Measurements from ENCODE around the gene ZNF260. TPM values are rescaled to one million over a fixed set of nuclear protein-coding genes. Genes with fewer than 3 reads are reported as not detected.

Gene ZNF260
- total and polyA plus RNA-seq, 2 of the 4 experiments (the other 2 are of a cell fraction): 4.0 to 11.3 TPM

DNA sequence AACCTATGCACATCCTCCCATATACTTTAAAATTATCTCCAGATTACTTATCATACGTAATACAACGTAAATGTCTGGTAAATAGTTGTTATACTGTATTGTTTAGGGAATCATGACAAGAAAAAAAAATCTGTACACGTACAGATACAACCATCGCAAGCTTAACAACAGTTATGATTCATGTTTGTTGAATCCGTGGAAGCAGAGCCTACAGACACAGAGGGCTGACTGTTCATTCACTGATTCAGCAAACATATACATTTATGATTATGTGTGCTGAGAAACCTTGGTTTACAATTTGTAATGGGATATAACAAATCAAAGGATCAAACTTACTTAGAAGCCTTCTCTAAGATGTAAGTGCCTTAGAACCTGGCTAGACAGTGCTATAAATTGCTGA, 1.5 kb downstream of the ZNF260 start:
- peaks cover 4% of the 10 kb centered on the region; the same call in 1 of the 2 replicates for H3K9me1 ChIP-seq (ENCODE audit: insufficient read depth, low read length)
- H3K56ac ChIP-seq (ENCODE audit: extremely low read depth, insufficient read depth, low read length): no peak overlapping the region
- H4K20me1 ChIP-seq (ENCODE audit: insufficient read depth, low read length): no peaks in the 10 kb centered on the region
- H4K91ac ChIP-seq (ENCODE audit: insufficient read depth, low read depth, low read length): no peak overlapping the region
- no peak overlapping the region for H3K27ac ChIP-seq (ENCODE audit: insufficient read depth, low read length)
- intact Hi-C loops (cut with micrococcal nuclease): no loop called here
- H2BK15ac ChIP-seq (ENCODE audit: low read depth, low read length): no peak overlapping the region
- H3K23ac ChIP-seq (ENCODE audit: low read depth, low read length): no peak overlapping the region
- no peak overlapping the region for H2BK5ac ChIP-seq (ENCODE audit: low read depth, low read length, poor library complexity, severe bottlenecking)
- in situ Hi-C loops (cut with MboI; ENCODE audit: low sequenced_read_pairs): no loop called here
- H3K36me3 ChIP-seq (ENCODE audit: control insufficient read depth, insufficient read depth, low read length): peaks cover 23% of the 10 kb centered on the region
- no peak for ATAC-seq (ENCODE audit: low read depth)
- no peak for DNase-seq
- no peak overlapping the region for H3K18ac ChIP-seq (ENCODE audit: low read depth, low read length)
- CTCF ChIA-PET: no interaction called here
- BruUV-seq (replicated peaks): no TSS peak
- H3K4me1 ChIP-seq (ENCODE audit: control insufficient read depth, insufficient read depth, low read length): 0 out of 2 replicates have a peak, but pooled peaks cover 1% of the 10 kb centered on the region
- no peak overlapping the region for H2BK120ac ChIP-seq (ENCODE audit: low read depth, low read length)
- no peak overlapping the region for H2AFZ ChIP-seq (replicated peaks; ENCODE audit: low read length, poor library complexity)
- no peak overlapping the region for H3K4ac ChIP-seq (ENCODE audit: low read depth, low read length)
- POLR2A ChIA-PET (ENCODE audit: unreplicated experiment): no interaction called here
- H2AK5ac ChIP-seq (ENCODE audit: low read depth, low read length): no peak overlapping the region
- dilution Hi-C loops (cut with HindIII; ENCODE audit: low sequenced_read_pairs, unreplicated experiment): no loop called here
- H3K4me2 ChIP-seq (ENCODE audit: low read depth, low read length): peak overlapping the region; percentile 49
- no peak overlapping the region for H3K9ac ChIP-seq (ENCODE audit: low read depth, low read length)
- no CpG with 5 or more reads among the region's 5 CpGs for WGBS, 2 experiments (ENCODE audit: extremely low coverage in 2 of 2, insufficient read length in 1 of 2)
- H3K4me3 ChIP-seq (ENCODE audit: insufficient read depth, low read depth, low read length): no peak overlapping the region
- peaks cover 28% of the 10 kb centered on the region for H3K9me3 ChIP-seq (ENCODE audit: control insufficient read depth, insufficient read depth, low read length)
- no peak overlapping the region for H3K14ac ChIP-seq (replicated peaks; ENCODE audit: low read depth, low read length)
- TF ChIP-seq MXI1 (IDR thresholded peaks at IDR 0.05; ENCODE audit: borderline replicate concordance, low read depth, low read length) (no peak), RCOR1 (IDR thresholded peaks at IDR 0.05; ENCODE audit: insufficient replicate concordance, low read length) (no peak), CEBPB (IDR thresholded peaks at IDR 0.05; ENCODE audit: low read depth, low read length) (no peak), POLR2A (IDR thresholded peaks at IDR 0.05; ENCODE audit: low read depth, low read length) (no peak), NFE2L2 (IDR thresholded peaks at IDR 0.05; ENCODE audit: low read depth, low read length) (no peak), FOS (IDR thresholded peaks at IDR 0.05; ENCODE audit: low read depth, low read length) (no peak), BHLHE40 (IDR thresholded peaks at IDR 0.05; ENCODE audit: low read depth, low read length) (no peak), RAD21 (IDR thresholded peaks at IDR 0.05; ENCODE audit: low read length) (no peak), CHD1 (IDR thresholded peaks at IDR 0.05; ENCODE audit: low read depth, low read length) (no peak), RFX5 (IDR thresholded peaks at IDR 0.05; ENCODE audit: low read depth, low read length) (no peak), SMC3 (IDR thresholded peaks at IDR 0.05; ENCODE audit: low read depth, low read length) (no peak), MAFK (IDR thresholded peaks at IDR 0.05; ENCODE audit: low read depth, low read length) (no peak), MAZ (IDR thresholded peaks at IDR 0.05; ENCODE audit: borderline replicate concordance, low read depth, low read length) (no peak)
- TF ChIP-seq, protein P1, sequence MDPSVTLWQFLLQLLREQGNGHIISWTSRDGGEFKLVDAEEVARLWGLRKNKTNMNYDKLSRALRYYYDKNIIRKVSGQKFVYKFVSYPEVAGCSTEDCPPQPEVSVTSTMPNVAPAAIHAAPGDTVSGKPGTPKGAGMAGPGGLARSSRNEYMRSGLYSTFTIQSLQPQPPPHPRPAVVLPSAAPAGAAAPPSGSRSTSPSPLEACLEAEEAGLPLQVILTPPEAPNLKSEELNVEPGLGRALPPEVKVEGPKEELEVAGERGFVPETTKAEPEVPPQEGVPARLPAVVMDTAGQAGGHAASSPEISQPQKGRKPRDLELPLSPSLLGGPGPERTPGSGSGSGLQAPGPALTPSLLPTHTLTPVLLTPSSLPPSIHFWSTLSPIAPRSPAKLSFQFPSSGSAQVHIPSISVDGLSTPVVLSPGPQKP (IDR thresholded peaks at IDR 0.05; ENCODE audit: borderline replicate concordance, low read depth, low read length): no peak
- TF ChIP-seq, protein P2, sequence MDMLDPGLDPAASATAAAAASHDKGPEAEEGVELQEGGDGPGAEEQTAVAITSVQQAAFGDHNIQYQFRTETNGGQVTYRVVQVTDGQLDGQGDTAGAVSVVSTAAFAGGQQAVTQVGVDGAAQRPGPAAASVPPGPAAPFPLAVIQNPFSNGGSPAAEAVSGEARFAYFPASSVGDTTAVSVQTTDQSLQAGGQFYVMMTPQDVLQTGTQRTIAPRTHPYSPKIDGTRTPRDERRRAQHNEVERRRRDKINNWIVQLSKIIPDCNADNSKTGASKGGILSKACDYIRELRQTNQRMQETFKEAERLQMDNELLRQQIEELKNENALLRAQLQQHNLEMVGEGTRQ (IDR thresholded peaks at IDR 0.05; ENCODE audit: low read depth, low read length): no peak
- TF ChIP-seq, protein P3, sequence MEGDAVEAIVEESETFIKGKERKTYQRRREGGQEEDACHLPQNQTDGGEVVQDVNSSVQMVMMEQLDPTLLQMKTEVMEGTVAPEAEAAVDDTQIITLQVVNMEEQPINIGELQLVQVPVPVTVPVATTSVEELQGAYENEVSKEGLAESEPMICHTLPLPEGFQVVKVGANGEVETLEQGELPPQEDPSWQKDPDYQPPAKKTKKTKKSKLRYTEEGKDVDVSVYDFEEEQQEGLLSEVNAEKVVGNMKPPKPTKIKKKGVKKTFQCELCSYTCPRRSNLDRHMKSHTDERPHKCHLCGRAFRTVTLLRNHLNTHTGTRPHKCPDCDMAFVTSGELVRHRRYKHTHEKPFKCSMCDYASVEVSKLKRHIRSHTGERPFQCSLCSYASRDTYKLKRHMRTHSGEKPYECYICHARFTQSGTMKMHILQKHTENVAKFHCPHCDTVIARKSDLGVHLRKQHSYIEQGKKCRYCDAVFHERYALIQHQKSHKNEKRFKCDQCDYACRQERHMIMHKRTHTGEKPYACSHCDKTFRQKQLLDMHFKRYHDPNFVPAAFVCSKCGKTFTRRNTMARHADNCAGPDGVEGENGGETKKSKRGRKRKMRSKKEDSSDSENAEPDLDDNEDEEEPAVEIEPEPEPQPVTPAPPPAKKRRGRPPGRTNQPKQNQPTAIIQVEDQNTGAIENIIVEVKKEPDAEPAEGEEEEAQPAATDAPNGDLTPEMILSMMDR (conservative IDR thresholded peaks at IDR 0.05; ENCODE audit: low read depth, low read length): no peak
- no peaks in the 10 kb centered on the region for H3K27me3 ChIP-seq (ENCODE audit: control insufficient read depth, insufficient read depth, low read length)
- peaks cover 25 to 29% of the 10 kb centered on the region in 2 experiments for H3K79me1 ChIP-seq (ENCODE audit: low read depth in 1 of 2, low read length in 2 of 2)
- no peak overlapping the region for H2AK9ac ChIP-seq (replicated peaks; ENCODE audit: low read depth, low read length, poor library complexity)
- no peak overlapping the region for H4K5ac ChIP-seq (ENCODE audit: low read depth, low read length)
- H4K8ac ChIP-seq (ENCODE audit: low read depth in 2 of 2, low read length in 2 of 2): no peak overlapping the region
- no peak overlapping the region for H2BK20ac ChIP-seq (ENCODE audit: low read depth, low read length)
